ENCODE measurements around the gene KIF17. TPM values are rescaled to one million over a fixed set of nuclear protein-coding genes. Genes with fewer than 3 reads are reported as not detected.
A peak's percentile ranks its signal among the peaks of the same experiment; 100 is the strongest.
"Not testable (repeated sequence)": the region's sequence is repeated elsewhere in the genome, so short reads cannot be mapped to it uniquely, and the experiment has no call there.

KIF17 gene
- total RNA-seq, 1 experiment from 2014 or later: 0.86 TPM

GRCh38 chr1:20691872-20692271 is 25.9 kb downstream of the KIF17 start:
- DNase-seq (ENCODE audit: low read depth): no peak

GRCh38 chr1:20689645-20690056 is 28.2 kb downstream of the KIF17 start:
- no peak for DNase-seq (ENCODE audit: low read depth)

- no peak for DNase-seq (ENCODE audit: low read depth)
Observed at GRCh38 chr1:20686883-20687725, 30.7 kb downstream of the KIF17 start.

- DNase-seq (ENCODE audit: low read depth): no peak
Observed at GRCh38 chr1:20685741-20686140, 32.1 kb downstream of the KIF17 start.

- DNase-seq (ENCODE audit: low read depth): no peak
Observed at GRCh38 chr1:20685099-20685662, 32.6 kb downstream of the KIF17 start.

- no peak for DNase-seq (ENCODE audit: low read depth)
Observed at GRCh38 chr1:20684651-20685050, 33.2 kb downstream of the KIF17 start.

- DNase-seq (ENCODE audit: low read depth): no peak
Observed at GRCh38 chr1:20684050-20684620, 33.7 kb downstream of the KIF17 start.

- no peak for DNase-seq (ENCODE audit: low read depth)
Observed at GRCh38 chr1:20683614-20684013, 34.2 kb downstream of the KIF17 start.

- DNase-seq (ENCODE audit: low read depth): no peak
Observed at GRCh38 chr1:20682571-20683236, 35.1 kb downstream of the KIF17 start.

GRCh38 chr1:20681999-20682398 is 35.8 kb downstream of the KIF17 start:
- no peak for DNase-seq (ENCODE audit: low read depth)

- no peak for DNase-seq (ENCODE audit: low read depth)
Observed at GRCh38 chr1:20680269-20680668, 37.5 kb downstream of the KIF17 start.

GRCh38 chr1:20678599-20678998 is 39.2 kb downstream of the KIF17 start:
- no peak for DNase-seq (ENCODE audit: low read depth)

GRCh38 chr1:20673626-20674025 is 44.2 kb downstream of the KIF17 start:
- not testable (repeated sequence) for DNase-seq (ENCODE audit: low read depth)

GRCh38 chr1:20672265-20672632 is 45.6 kb downstream of the KIF17 start:
- no peak for DNase-seq (ENCODE audit: low read depth)

- DNase-seq (ENCODE audit: low read depth): no peak
Observed at GRCh38 chr1:20670936-20671335, 46.9 kb downstream of the KIF17 start.

GRCh38 chr1:20668581-20668980 is 49.2 kb downstream of the KIF17 start:
- no peak for DNase-seq (ENCODE audit: low read depth)

GRCh38 chr1:20666804-20667203 is 51.0 kb downstream of the KIF17 start:
- peak; percentile 56 for DNase-seq (ENCODE audit: low read depth)

- no peak for DNase-seq (ENCODE audit: low read depth)
Observed at GRCh38 chr1:20666146-20666545, 51.7 kb downstream of the KIF17 start.

- DNase-seq (ENCODE audit: low read depth): no peak
Observed at GRCh38 chr1:20665726-20666125, 52.1 kb downstream of the KIF17 start.

- DNase-seq (ENCODE audit: low read depth): no peak
Observed at GRCh38 chr1:20663969-20664715, 53.7 kb downstream of the KIF17 start.

- no peak for DNase-seq (ENCODE audit: low read depth)
Observed at GRCh38 chr1:20663365-20663764, 54.4 kb downstream of the KIF17 start.

- no peak for DNase-seq (ENCODE audit: low read depth)
Observed at GRCh38 chr1:20662110-20662475, 55.7 kb downstream of the KIF17 start.

All from M059J (cell line).